Measurements from ENCODE around the gene CPNE8. TPM values are rescaled to one million over a fixed set of nuclear protein-coding genes. Genes with fewer than 3 reads are reported as not detected.

CPNE8 gene
- total RNA-seq, 1 experiment from 2014 or later, result 7.2 TPM

DNA sequence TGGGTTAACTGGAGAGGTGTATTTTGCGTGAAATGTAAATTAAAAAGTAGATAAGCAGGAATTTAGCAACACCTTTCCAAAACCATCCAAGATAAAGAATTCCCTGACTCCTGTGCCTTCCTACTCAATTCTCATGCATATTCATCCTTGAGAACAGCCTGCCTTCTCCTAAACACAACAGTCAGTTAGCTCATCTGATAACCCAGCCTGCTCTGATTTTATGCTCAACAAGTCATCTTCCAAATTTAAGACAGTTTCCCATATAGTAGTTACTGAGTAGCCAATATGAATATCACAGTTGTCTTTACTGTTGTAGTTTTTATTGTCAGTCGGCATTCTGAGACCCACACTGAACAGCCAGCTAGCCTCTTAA is 27.1 kb downstream of the CPNE8 start:
- Histone ChIP-seq H3K27me3 (ENCODE audit: low read length) (no peaks in the 10 kb centered on the region), H3F3A (ENCODE audit: low read length, unreplicated experiment) (no peaks in the 10 kb centered on the region), H2AFZ (ENCODE audit: low read length) (no peak overlapping the region), H4K20me1 (ENCODE audit: low read length) (no peaks in the 10 kb centered on the region), H3K9me2 (replicated peaks; ENCODE audit: low read length) (no peaks in the 10 kb centered on the region), H3K4me3 (ENCODE audit: low read length) (no peak overlapping the region), H3K36me3 (ENCODE audit: low read depth, low read length) (no peaks in the 10 kb centered on the region), H3K9ac (ENCODE audit: low read length) (no peak overlapping the region), H3K79me2 (ENCODE audit: low read length) (no peaks in the 10 kb centered on the region), H3K4me1 (ENCODE audit: insufficient read depth, low read length) (peaks cover 7% of the 10 kb centered on the region; the same call in 1 of the 2 replicates), H3K9me3 (ENCODE audit: low read length) (no peaks in the 10 kb centered on the region), H3K4me2 (ENCODE audit: low read length) (no peak overlapping the region), H3K27ac (ENCODE audit: low read length) (no peak overlapping the region)
- DNase-seq (no peak), ATAC-seq (no peak)
- no TSS peak for BruUV-seq (replicated peaks)
- intact Hi-C loops (cut with micrococcal nuclease), result no loop called here
- TF ChIP-seq, protein P1, sequence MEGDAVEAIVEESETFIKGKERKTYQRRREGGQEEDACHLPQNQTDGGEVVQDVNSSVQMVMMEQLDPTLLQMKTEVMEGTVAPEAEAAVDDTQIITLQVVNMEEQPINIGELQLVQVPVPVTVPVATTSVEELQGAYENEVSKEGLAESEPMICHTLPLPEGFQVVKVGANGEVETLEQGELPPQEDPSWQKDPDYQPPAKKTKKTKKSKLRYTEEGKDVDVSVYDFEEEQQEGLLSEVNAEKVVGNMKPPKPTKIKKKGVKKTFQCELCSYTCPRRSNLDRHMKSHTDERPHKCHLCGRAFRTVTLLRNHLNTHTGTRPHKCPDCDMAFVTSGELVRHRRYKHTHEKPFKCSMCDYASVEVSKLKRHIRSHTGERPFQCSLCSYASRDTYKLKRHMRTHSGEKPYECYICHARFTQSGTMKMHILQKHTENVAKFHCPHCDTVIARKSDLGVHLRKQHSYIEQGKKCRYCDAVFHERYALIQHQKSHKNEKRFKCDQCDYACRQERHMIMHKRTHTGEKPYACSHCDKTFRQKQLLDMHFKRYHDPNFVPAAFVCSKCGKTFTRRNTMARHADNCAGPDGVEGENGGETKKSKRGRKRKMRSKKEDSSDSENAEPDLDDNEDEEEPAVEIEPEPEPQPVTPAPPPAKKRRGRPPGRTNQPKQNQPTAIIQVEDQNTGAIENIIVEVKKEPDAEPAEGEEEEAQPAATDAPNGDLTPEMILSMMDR (conservative IDR thresholded peaks at IDR 0.05; ENCODE audit: low read depth, low read length), result no peak
- TF ChIP-seq EZH2phosphoT487 (IDR thresholded peaks at IDR 0.05; ENCODE audit: borderline replicate concordance, low read length), result no peak
- no peak for TF ChIP-seq EZH2 (IDR thresholded peaks at IDR 0.05; ENCODE audit: low read length, unreplicated experiment)
- ChIA-PET POLR2A (ENCODE audit: unreplicated experiment) (no interaction called here), CTCF (no interaction called here)

DNA sequence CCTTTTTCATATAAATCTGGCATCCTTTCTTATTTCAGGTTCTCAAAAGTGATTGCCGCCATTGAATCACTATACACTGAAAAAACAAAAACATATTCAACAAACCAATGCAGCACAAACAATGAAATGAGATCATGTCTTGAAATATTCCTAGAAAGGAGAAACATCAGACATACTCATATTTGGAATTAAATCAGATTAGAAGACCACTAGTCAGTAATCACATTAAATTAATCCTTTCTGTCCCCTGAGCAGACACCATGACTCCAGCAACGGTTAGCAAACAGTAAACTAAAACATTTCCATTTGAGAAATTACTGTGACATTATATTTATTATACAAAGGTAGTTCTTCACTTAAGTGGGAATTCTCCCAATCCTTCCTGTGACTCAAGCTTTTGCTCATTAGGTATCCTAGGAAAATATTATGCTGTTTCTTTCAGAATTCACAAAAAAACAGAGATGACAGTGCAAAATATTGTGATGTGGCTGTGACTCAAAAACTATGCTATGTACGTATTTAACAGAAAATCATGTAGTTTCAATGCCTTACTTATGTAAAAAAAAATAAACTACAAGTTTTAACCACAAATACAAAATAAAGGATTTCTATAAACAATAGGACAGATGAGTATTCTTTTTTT is 29.7 kb downstream of the CPNE8 start:
- no peaks in the 10 kb centered on the region for H3K79me2 ChIP-seq (ENCODE audit: low read length)
- no peak overlapping the region for H3K4me2 ChIP-seq (ENCODE audit: low read length)
- intact Hi-C loops (cut with micrococcal nuclease), result no loop called here
- no peak overlapping the region for H3K4me3 ChIP-seq (ENCODE audit: low read length)
- no TSS peak for BruUV-seq (replicated peaks)
- no peak for ATAC-seq
- H2AFZ ChIP-seq (ENCODE audit: low read length), result no peak overlapping the region
- H4K20me1 ChIP-seq (ENCODE audit: low read length), result no peaks in the 10 kb centered on the region
- H3F3A ChIP-seq (ENCODE audit: low read length, unreplicated experiment), result no peaks in the 10 kb centered on the region
- H3K4me1 ChIP-seq (ENCODE audit: insufficient read depth, low read length), result peaks cover 6% of the 10 kb centered on the region; the same call in 1 of the 2 replicates
- no peaks in the 10 kb centered on the region for H3K27me3 ChIP-seq (ENCODE audit: low read length)
- H3K36me3 ChIP-seq (ENCODE audit: low read depth, low read length), result no peaks in the 10 kb centered on the region
- H3K9me2 ChIP-seq (replicated peaks; ENCODE audit: low read length), result no peaks in the 10 kb centered on the region
- H3K9ac ChIP-seq (ENCODE audit: low read length), result no peak overlapping the region
- no peaks in the 10 kb centered on the region for H3K9me3 ChIP-seq (ENCODE audit: low read length)
- TF ChIP-seq EZH2phosphoT487 (IDR thresholded peaks at IDR 0.05; ENCODE audit: borderline replicate concordance, low read length) (no peak), EZH2 (IDR thresholded peaks at IDR 0.05; ENCODE audit: low read length, unreplicated experiment) (no peak)
- TF ChIP-seq, protein P1 (conservative IDR thresholded peaks at IDR 0.05; ENCODE audit: low read depth, low read length), result no peak
- ChIA-PET POLR2A (ENCODE audit: unreplicated experiment) (interaction anchor here (0.6 kb wide), 1 partner anchor 328 kb away, joined by 4 read pairs; no protein-coding TSS in a partner anchor), CTCF (no interaction called here)
- no peak overlapping the region for H3K27ac ChIP-seq (ENCODE audit: low read length)
- DNase-seq, result no peak

DNA sequence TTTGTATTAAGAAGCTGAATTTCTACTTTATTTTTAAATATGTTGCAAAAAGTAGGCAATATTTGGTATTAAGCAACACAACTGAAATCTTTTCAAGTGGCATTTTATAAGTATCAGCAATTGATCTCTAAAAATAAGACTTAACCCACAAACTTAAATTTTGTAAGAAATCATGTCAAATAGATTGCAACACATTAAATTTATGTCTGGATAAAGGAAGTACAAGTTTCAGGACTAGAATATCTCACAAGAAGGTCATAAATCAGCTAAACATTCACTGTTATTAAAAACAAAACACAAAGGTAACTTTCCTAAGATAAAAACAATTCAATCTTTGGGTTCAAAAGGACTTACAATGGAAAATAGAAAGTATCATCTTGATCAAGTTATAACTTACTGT is 32.8 kb downstream of the CPNE8 start:
- Histone ChIP-seq H4K20me1 (ENCODE audit: low read length) (no peaks in the 10 kb centered on the region), H3K9me2 (replicated peaks; ENCODE audit: low read length) (no peaks in the 10 kb centered on the region), H3F3A (ENCODE audit: low read length, unreplicated experiment) (no peaks in the 10 kb centered on the region), H3K4me2 (ENCODE audit: low read length) (no peak overlapping the region), H3K4me3 (ENCODE audit: low read length) (no peak overlapping the region), H3K36me3 (ENCODE audit: low read depth, low read length) (no peaks in the 10 kb centered on the region), H3K4me1 (ENCODE audit: insufficient read depth, low read length) (no peaks in the 10 kb centered on the region), H3K79me2 (ENCODE audit: low read length) (no peaks in the 10 kb centered on the region), H3K27ac (ENCODE audit: low read length) (no peak overlapping the region), H3K9me3 (ENCODE audit: low read length) (no peaks in the 10 kb centered on the region), H2AFZ (ENCODE audit: low read length) (no peak overlapping the region), H3K27me3 (ENCODE audit: low read length) (no peaks in the 10 kb centered on the region), H3K9ac (ENCODE audit: low read length) (no peak overlapping the region)
- BruUV-seq (replicated peaks), result no TSS peak
- no peak for DNase-seq
- no peak for ATAC-seq
- CTCF ChIA-PET, result no interaction called here
- TF ChIP-seq, protein P1 (conservative IDR thresholded peaks at IDR 0.05; ENCODE audit: low read depth, low read length), result no peak
- no peak for TF ChIP-seq EZH2 (IDR thresholded peaks at IDR 0.05; ENCODE audit: low read length, unreplicated experiment)
- TF ChIP-seq EZH2phosphoT487 (IDR thresholded peaks at IDR 0.05; ENCODE audit: borderline replicate concordance, low read length), result no peak
- intact Hi-C loops (cut with micrococcal nuclease), result no loop called here
- POLR2A ChIA-PET (ENCODE audit: unreplicated experiment), result no interaction called here

All from PC-3 (cell line).